ENCODE measurements around the gene DESI1. TPM values are rescaled to one million over a fixed set of nuclear protein-coding genes. Genes with fewer than 3 reads are reported as not detected.

Gene DESI1
- polyA plus RNA-seq, 1 donor from 2014 or later = 27.5 TPM

- Histone ChIP-seq H3K9me3 (ENCODE audit: low read length) (no peaks in the 10 kb centered on the region), H3F3A (ENCODE audit: insufficient read depth, low read length, poor library complexity, severe bottlenecking) (no peaks in the 10 kb centered on the region), H3K36me3 (ENCODE audit: insufficient read depth, low read length) (no peaks in the 10 kb centered on the region), H3K4me3 (ENCODE audit: low read length) (no peak overlapping the region), H4K20me1 (ENCODE audit: insufficient read depth) (no peaks in the 10 kb centered on the region), H3K27me3 (ENCODE audit: insufficient read depth, low read depth, low read length) (no peaks in the 10 kb centered on the region), H3K79me2 (replicated peaks; ENCODE audit: insufficient read depth, low read length) (no peaks in the 10 kb centered on the region), H3K4me2 (ENCODE audit: low read length) (no peak overlapping the region), H3K27ac (ENCODE audit: low read length) (no peak overlapping the region), H3K9me2 (ENCODE audit: insufficient read depth, low read length) (no peaks in the 10 kb centered on the region), H3K9ac (ENCODE audit: low read length) (no peak overlapping the region), H2AFZ (ENCODE audit: low read depth, low read length) (no peak overlapping the region)
- TF ChIP-seq CTCF (IDR thresholded peaks at IDR 0.05; ENCODE audit: poor library complexity, severe bottlenecking) (no peak), EP300 (conservative IDR thresholded peaks at IDR 0.05; ENCODE audit: poor library complexity, severe bottlenecking) (no peak), REST (IDR thresholded peaks at IDR 0.05; ENCODE audit: borderline replicate concordance) (no peak), TAF1 (IDR thresholded peaks at IDR 0.05; ENCODE audit: low read depth) (no peak)
Observed at GRCh38 chr22:41608386-41608785, 12.5 kb downstream of the DESI1 start.

- Histone ChIP-seq H3K9me2 (ENCODE audit: insufficient read depth, low read length) (no peaks in the 10 kb centered on the region), H3K9me3 (ENCODE audit: low read length) (no peaks in the 10 kb centered on the region), H3F3A (ENCODE audit: insufficient read depth, low read length, poor library complexity, severe bottlenecking) (no peaks in the 10 kb centered on the region), H3K27me3 (ENCODE audit: insufficient read depth, low read depth, low read length) (no peaks in the 10 kb centered on the region), H4K20me1 (ENCODE audit: insufficient read depth) (no peaks in the 10 kb centered on the region), H3K4me3 (ENCODE audit: low read length) (no peak overlapping the region), H2AFZ (ENCODE audit: low read depth, low read length) (no peak overlapping the region), H3K27ac (ENCODE audit: low read length) (no peak overlapping the region), H3K36me3 (ENCODE audit: insufficient read depth, low read length) (no peaks in the 10 kb centered on the region), H3K4me2 (ENCODE audit: low read length) (no peak overlapping the region), H3K9ac (ENCODE audit: low read length) (no peak overlapping the region), H3K79me2 (replicated peaks; ENCODE audit: insufficient read depth, low read length) (no peaks in the 10 kb centered on the region)
- TF ChIP-seq POLR2AphosphoS5 (IDR thresholded peaks at IDR 0.05) (no peak), EP300 (conservative IDR thresholded peaks at IDR 0.05; ENCODE audit: poor library complexity, severe bottlenecking) (no peak), RAD21 (conservative IDR thresholded peaks at IDR 0.05) (no peak), REST (IDR thresholded peaks at IDR 0.05; ENCODE audit: borderline replicate concordance) (no peak), SMC3 (conservative IDR thresholded peaks at IDR 0.05; ENCODE audit: poor library complexity) (no peak), CTCF (IDR thresholded peaks at IDR 0.05; ENCODE audit: poor library complexity, severe bottlenecking) (no peak), TAF1 (IDR thresholded peaks at IDR 0.05; ENCODE audit: low read depth) (no peak), EZH2 (IDR thresholded peaks at IDR 0.05; ENCODE audit: borderline replicate concordance, insufficient read depth, low read length, poor library complexity, severe bottlenecking) (no peak), MXI1 (conservative IDR thresholded peaks at IDR 0.05; ENCODE audit: poor library complexity, severe bottlenecking) (no peak)
Observed at GRCh38 chr22:41603873-41604332, 16.9 kb downstream of the DESI1 start.

Data from neural cell (in vitro differentiated cells).